H1 (cell line): ENCODE measurements around the gene MBNL2. TPM values are rescaled to one million over a fixed set of nuclear protein-coding genes. Genes with fewer than 3 reads are reported as not detected.

ENCODE experiments used
- CTCF ChIA-PET: fragments of 300-600 bp; sonication (Branson Sonifier 250); formaldehyde crosslinking; loops from one replicate; lab custom pipeline; 2021; ENCODE audit not compliant: partially characterized antibody; lab: Charles Lee
- POLR2A ChIA-PET: fragments of 300-600 bp; sonication (Branson Sonifier 250); formaldehyde crosslinking; loops from one replicate; lab custom pipeline; 2021; ENCODE audit warnings: inconsistent platforms; ENCODE audit not compliant: partially characterized antibody; lab: Charles Lee
- DNase-seq, 2 experiments: peaks; one replicate each; pipeline versions ENCODE4 v3.0.0 to v3.0.0-alpha.2; 2010 to 2022; ENCODE audit warnings: low spot score in 2 of 2, low read depth in 1 of 2, mixed read lengths in 1 of 2
- FAIRE-seq: peaks from 2 replicates; lab custom pipeline; 2011; peaks lifted over from hg19 to GRCh38; lab: Jason Lieb, UNC
- H2AFZ ChIP-seq: 2 replicates; pipeline ENCODE4 v1.8.1; 2012; ENCODE audit warnings: low read length, inconsistent platforms
- H2AK5ac ChIP-seq: 2 replicates; pipeline ENCODE4 v1.6.1; 2013; ENCODE audit warnings: low read depth, low read length
- H2BK120ac ChIP-seq: replicated peaks from 2 replicates; pipeline ENCODE3; 2013; ENCODE audit warnings: low read depth, low read length, inconsistent platforms
- H2BK12ac ChIP-seq: 2 replicates; pipeline ENCODE4 v1.6.1; 2013; ENCODE audit warnings: low read depth, low read length
- H2BK15ac ChIP-seq: 2 replicates; pipeline ENCODE4 v1.6.1; 2013; ENCODE audit warnings: low read length
- H2BK20ac ChIP-seq: 2 replicates; pipeline ENCODE4 v1.6.1; 2013; ENCODE audit warnings: low read length
- H2BK5ac ChIP-seq: 2 replicates; pipeline ENCODE4 v1.6.1; 2013; ENCODE audit warnings: low read depth, low read length
- H3K14ac ChIP-seq: 2 replicates; pipeline ENCODE4 v1.6.1; 2013; ENCODE audit warnings: inconsistent platforms; ENCODE audit not compliant: insufficient read length
- H3K18ac ChIP-seq: 2 replicates; pipeline ENCODE4 v1.6.1; 2013; ENCODE audit warnings: low read length; ENCODE audit errors: extremely low read depth
- H3K23ac ChIP-seq: 2 replicates; pipeline ENCODE4 v1.6.1; 2013; ENCODE audit warnings: inconsistent platforms; ENCODE audit not compliant: insufficient read length
- H3K23me2 ChIP-seq: 2 replicates; pipeline ENCODE4 v1.6.1; 2013; ENCODE audit warnings: low read depth, low read length
- H3K27ac ChIP-seq: 2 replicates; pipeline ENCODE4 v1.6.1; 2011; ENCODE audit warnings: low read depth, low read length, inconsistent platforms
- H3K27me3 ChIP-seq, 4 experiments: replicated peaks in 1 of 4; 1 replicate in 1 of 4; 2 replicates in 3 of 4; pipeline versions ENCODE4 v1.6.1 to v1.8.1; 2011 to 2013; ENCODE audit warnings: low read length in 3 of 4, mild to moderate bottlenecking in 3 of 4, inconsistent platforms in 2 of 4, mixed read lengths in 2 of 4, moderate library complexity in 1 of 4; ENCODE audit not compliant: control insufficient read depth in 3 of 4, insufficient read depth in 3 of 4; ENCODE audit errors: extremely low read depth in 1 of 4
- H3K36me3 ChIP-seq, 4 experiments: 2 replicates each; pipeline versions ENCODE4 v1.6.1 to v1.8.1; 2011 to 2013; ENCODE audit warnings: mild to moderate bottlenecking in 4 of 4, low read length in 3 of 4, moderate library complexity in 2 of 4, control low read depth in 1 of 4, inconsistent platforms in 1 of 4; ENCODE audit not compliant: insufficient read depth in 4 of 4, control insufficient read depth in 2 of 4
- H3K4ac ChIP-seq: replicated peaks from 2 replicates; pipeline ENCODE3; 2013; ENCODE audit warnings: low read length, low read depth, mixed read lengths, inconsistent platforms; ENCODE audit not compliant: insufficient read length
- H3K4me1 ChIP-seq, 4 experiments: replicated peaks in 1 of 4; 1 replicate in 1 of 4; 2 replicates in 3 of 4; pipeline versions ENCODE4 v1.6.1 to v1.8.1; 2011 to 2013; ENCODE audit warnings: low read length in 3 of 4, inconsistent platforms in 2 of 4, mixed read lengths in 1 of 4; ENCODE audit not compliant: insufficient read depth in 4 of 4, control insufficient read depth in 3 of 4
- H3K4me2 ChIP-seq, 2 experiments: 2 replicates each; pipeline versions ENCODE4 v1.6.1 to v1.8.1; 2011 to 2013; ENCODE audit warnings: low read depth in 2 of 2, low read length in 2 of 2, control low read depth in 1 of 2, inconsistent platforms in 1 of 2, mild to moderate bottlenecking in 1 of 2; ENCODE audit not compliant: insufficient read depth in 1 of 2
- H3K4me3 ChIP-seq, 4 experiments: fragments of 200-600, 300-600 bp in 1 of 4; sonication (generic), shearing (Covaris generic), sonication (Bioruptor Twin) in 1 of 4; 2 replicates each; pipeline versions ENCODE4 v1.5.1 to v1.8.1; 2011 to 2016; ENCODE audit warnings: low read length in 4 of 4, low read depth in 3 of 4, control low read depth in 2 of 4, inconsistent platforms in 2 of 4, mild to moderate bottlenecking in 2 of 4, mixed read lengths in 1 of 4, moderate library complexity in 1 of 4; ENCODE audit not compliant: insufficient read depth in 2 of 4; ENCODE audit errors: extremely low read depth in 1 of 4
- H3K56ac ChIP-seq: replicated peaks from 2 replicates; pipeline ENCODE3; 2013; ENCODE audit warnings: low read depth, mild to moderate bottlenecking, mixed read lengths, low read length, inconsistent platforms; ENCODE audit not compliant: insufficient read length
- H3K79me1 ChIP-seq: 2 replicates; pipeline ENCODE4 v1.6.1; 2013; ENCODE audit warnings: low read depth, low read length, control low read depth
- H3K79me2 ChIP-seq, 2 experiments: 2 replicates each; pipeline versions ENCODE4 v1.6.1 to v1.8.1; 2012 to 2013; ENCODE audit warnings: low read length in 2 of 2, mild to moderate bottlenecking in 2 of 2, inconsistent platforms in 1 of 2; ENCODE audit not compliant: insufficient read depth in 2 of 2, control insufficient read depth in 1 of 2
- H3K9ac ChIP-seq, 4 experiments: replicated peaks in 1 of 4; 1 replicate in 1 of 4; 2 replicates in 3 of 4; pipeline versions ENCODE4 v1.6.1 to v1.8.1; 2011 to 2013; ENCODE audit warnings: low read depth in 3 of 4, low read length in 3 of 4, control low read depth in 2 of 4, mild to moderate bottlenecking in 2 of 4, moderate library complexity in 2 of 4, inconsistent platforms in 1 of 4; ENCODE audit errors: extremely low read depth in 1 of 4
- H3K9me3 ChIP-seq, 2 experiments: 2 replicates each; pipeline versions ENCODE4 v1.6.1 to v1.8.1; 2012 to 2013; ENCODE audit warnings: mild to moderate bottlenecking in 2 of 2, moderate library complexity in 2 of 2, control low read depth in 1 of 2, inconsistent platforms in 1 of 2, low read depth in 1 of 2, low read length in 1 of 2, mixed read lengths in 1 of 2; ENCODE audit not compliant: insufficient read depth in 2 of 2
- H4K20me1 ChIP-seq, 2 experiments: replicated peaks in 1 of 2; 2 replicates each; pipeline versions ENCODE3 to v1.8.1; 2011 to 2013; ENCODE audit warnings: inconsistent platforms in 2 of 2, low read length in 2 of 2, mild to moderate bottlenecking in 1 of 2; ENCODE audit not compliant: insufficient read depth in 2 of 2, control insufficient read depth in 1 of 2
- H4K5ac ChIP-seq: 2 replicates; pipeline ENCODE4 v1.6.1; 2013; ENCODE audit warnings: low read length, low read depth, mixed read lengths, inconsistent platforms; ENCODE audit not compliant: insufficient read length
- H4K8ac ChIP-seq: 2 replicates; pipeline ENCODE4 v1.8.0; 2013; ENCODE audit warnings: mild to moderate bottlenecking, moderate library complexity, low read length, inconsistent platforms; ENCODE audit not compliant: insufficient read depth; ENCODE audit errors: extremely low read depth
- H4K91ac ChIP-seq: replicated peaks from 2 replicates; pipeline ENCODE3; 2013; ENCODE audit warnings: low read length, mixed read lengths, inconsistent platforms; ENCODE audit not compliant: insufficient read length
- BACH1 ChIP-seq: IDR thresholded peaks from 2 replicates; pipeline ENCODE4 v1.6.1; 2012; ENCODE audit warnings: low read length, improper control_type of control experiment
- CHD1 ChIP-seq: IDR thresholded peaks from 2 replicates; pipeline ENCODE4 v1.6.1; 2012; ENCODE audit warnings: low read depth, low read length, improper control_type of control experiment
- JUND ChIP-seq: IDR thresholded peaks from 2 replicates; pipeline ENCODE4 v1.6.1; 2011; ENCODE audit warnings: mild to moderate bottlenecking, improper control_type of control experiment, low read length
- POU5F1 ChIP-seq: IDR thresholded peaks from 2 replicates; pipeline ENCODE4 v1.6.1; 2011; ENCODE audit warnings: low read depth, mild to moderate bottlenecking, low read length, moderate library complexity
- TEAD4 ChIP-seq: IDR thresholded peaks from 2 replicates; pipeline ENCODE4 v1.6.1; 2012; ENCODE audit warnings: low read depth, low read length, inconsistent platforms, mixed read lengths
- polyA plus RNA-seq, 7 experiments: library from polyadenylated mRNA; depleted of rRNA in 3 of 7; stranded (reverse) in 5 of 7; unstranded in 2 of 7; fragments of >200 nt in 5 of 7; fragments of 200-250 nt in 2 of 7; gene quantifications; 1 replicate in 5 of 7; 2 replicates in 1 of 7; 4 replicates in 1 of 7; pipeline versions ENCODE4 v1.2.1 to v1.2.3, GENCODE V29; 2011 to 2013; ENCODE audit warnings: missing spikeins in 2 of 7, mixed read lengths in 2 of 7
- total RNA-seq: library from RNA; stranded (reverse); fragmentation: NEBNext Ultra II Directional; extraction: Animal tissue kit (Norgen Biotek cat#: 25700); gene quantifications from 2 replicates; pipeline ENCODE4 v1.2.1, GENCODE V29; 2021

The MBNL2 gene
- total and polyA plus RNA-seq, 2 of the 8 experiments (the other 6 are each of a cell fraction or from before 2014, with no cell fraction given): 1.0 to 2.6 TPM

- no peaks in the 10 kb centered on the region for H3K9me3 ChIP-seq
- H3K27me3 ChIP-seq: no peaks in the 10 kb centered on the region
- H3K36me3 ChIP-seq: no peaks in the 10 kb centered on the region
- H2AFZ ChIP-seq: no peak overlapping the region
- no peak overlapping the region for H3K14ac ChIP-seq
- H2BK15ac ChIP-seq: no peak overlapping the region
- TF ChIP-seq BACH1 (no peak), TEAD4 (no peak), JUND (no peak), CHD1 (no peak), POU5F1 (no peak)
- H2BK120ac ChIP-seq: no peak overlapping the region
- no peak overlapping the region for H3K18ac ChIP-seq
- no peak overlapping the region for H3K4me2 ChIP-seq
- no peaks in the 10 kb centered on the region for H3K23me2 ChIP-seq
- H3K4me3 ChIP-seq: no peak overlapping the region
- POLR2A ChIA-PET: no interaction called here
- no peaks in the 10 kb centered on the region for H4K20me1 ChIP-seq
- H3K4me1 ChIP-seq: no peaks in the 10 kb centered on the region
- no peak overlapping the region for H2AK5ac ChIP-seq
- H3K23ac ChIP-seq: no peak overlapping the region
- no peak overlapping the region for H2BK20ac ChIP-seq
- DNase-seq (no peak), FAIRE-seq (no peak)
- H4K5ac ChIP-seq: no peak overlapping the region
- H3K79me1 ChIP-seq: no peaks in the 10 kb centered on the region
- H3K27ac ChIP-seq: no peak overlapping the region
- no peak overlapping the region for H2BK12ac ChIP-seq
- CTCF ChIA-PET: interaction anchor here (1.2 to 2.0 kb wide), 4 partner anchors 9 to 93 kb away, joined by 3 to 4 read pairs (median 4); no protein-coding TSS in a partner anchor
- H4K8ac ChIP-seq: no peak overlapping the region
- no peak overlapping the region for H4K91ac ChIP-seq
- H3K79me2 ChIP-seq: no peaks in the 10 kb centered on the region
- H2BK5ac ChIP-seq: no peak overlapping the region
- no peak overlapping the region for H3K4ac ChIP-seq
- H3K9ac ChIP-seq: no peak overlapping the region
- no peak overlapping the region for H3K56ac ChIP-seq
Observed at GRCh38 chr13:97250560-97250959, 28.4 kb downstream of the MBNL2 start.
